KMS-11 (cell line): Measurements from ENCODE around the gene LTN1.

ENCODE experiments used
- H2AFZ ChIP-seq: fragments of 200-600 bp; sonication (generic); 2 replicates; pipeline ENCODE4 v1.6.1; 2016; ENCODE audit warnings: antibody characterized with exemption, mixed run types, low read depth
- H3K27ac ChIP-seq: fragments of 200-600 bp; sonication (generic); 2 replicates; pipeline ENCODE4 v1.6.1; 2016; ENCODE audit warnings: mild to moderate bottlenecking, mixed run types
- H3K27me3 ChIP-seq: fragments of 200-600 bp; sonication (generic); 2 replicates; pipeline ENCODE4 v1.6.1; 2017; ENCODE audit warnings: mild to moderate bottlenecking, low read depth, mixed run types, moderate library complexity; ENCODE audit not compliant: insufficient read depth
- H3K36me3 ChIP-seq: fragments of 200-600 bp; sonication (generic); 2 replicates; pipeline ENCODE4 v1.6.1; 2017; ENCODE audit warnings: mild to moderate bottlenecking, mixed run types; ENCODE audit not compliant: insufficient read depth
- H3K4me1 ChIP-seq: fragments of 200-600 bp; sonication (generic); 2 replicates; pipeline ENCODE4 v1.6.1; 2016; ENCODE audit warnings: mild to moderate bottlenecking, low read depth, mixed run types; ENCODE audit not compliant: poor library complexity, severe bottlenecking
- H3K4me2 ChIP-seq: fragments of 200-600 bp; sonication (generic); 2 replicates; pipeline ENCODE4 v1.7.0; 2016; ENCODE audit warnings: mild to moderate bottlenecking, mixed run types
- H3K4me3 ChIP-seq: fragments of 200-600 bp; sonication (generic); IDR thresholded peaks from 2 replicates; pipeline ENCODE4 v1.6.1; 2017; ENCODE audit warnings: low read depth, low read length, mixed read lengths; ENCODE audit not compliant: insufficient read depth
- H3K79me2 ChIP-seq: fragments of 200-600 bp; sonication (generic); 2 replicates; pipeline ENCODE4 v1.6.1; 2016; ENCODE audit warnings: low read depth, mixed run types; ENCODE audit not compliant: insufficient read depth
- H3K9ac ChIP-seq: fragments of 200-600 bp; sonication (generic); 2 replicates; pipeline ENCODE4 v1.6.1; 2016; ENCODE audit warnings: mild to moderate bottlenecking, mixed run types
- H4K20me1 ChIP-seq: fragments of 200-600 bp; sonication (generic); 2 replicates; pipeline ENCODE4 v1.6.1; 2016; ENCODE audit warnings: mild to moderate bottlenecking, mixed run types; ENCODE audit not compliant: insufficient read depth
- TF ChIP-seq, protein P1 (sequence below): fragments of 200-600 bp; sonication (generic); conservative IDR thresholded peaks from 2 replicates; pipeline ENCODE4 v1.6.1; 2017; ENCODE audit warnings: low read depth, mild to moderate bottlenecking, antibody characterized with exemption, low read length, moderate library complexity, mixed read lengths

Gene LTN1

DNA sequence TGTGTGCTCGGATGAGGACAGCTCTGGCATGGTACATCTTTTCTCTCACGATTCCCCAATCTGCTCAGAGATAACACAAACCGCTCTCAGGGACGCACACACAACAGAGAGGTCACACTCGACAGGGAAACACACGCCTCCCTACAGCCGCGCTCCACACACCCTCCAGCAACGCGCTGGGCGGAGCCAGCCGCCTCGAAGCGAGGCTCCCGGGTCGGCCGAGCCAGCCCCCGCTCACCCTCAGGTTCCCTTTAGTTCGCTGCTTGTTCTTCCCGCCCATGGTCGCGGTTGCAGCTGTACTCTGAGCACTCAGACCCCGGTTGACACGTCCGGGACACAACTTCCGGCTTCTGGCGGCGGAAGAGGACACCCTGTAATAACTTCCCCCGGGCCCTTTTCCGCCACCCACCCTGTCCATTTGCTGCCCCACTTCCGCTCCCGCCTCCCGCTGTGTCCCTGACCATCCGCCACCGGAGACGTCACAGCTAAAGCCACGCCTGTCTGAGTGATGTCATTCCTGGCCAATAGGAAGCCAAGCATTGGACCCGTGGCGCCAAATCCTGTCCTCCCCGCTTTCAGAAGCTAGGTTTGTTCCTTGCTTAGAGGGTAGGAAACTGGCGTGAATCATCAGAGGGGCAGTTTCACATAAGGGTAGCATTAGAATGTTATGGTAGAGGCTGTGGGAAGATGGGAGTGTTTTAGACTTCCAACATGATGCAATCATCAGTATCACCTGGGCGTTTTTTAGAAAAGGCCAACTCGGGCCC, at the start of gene LTN1:
LTN1 (minus strand) TSS at position 352 of the 767 bp plus-strand sequence; CDS start at position 280, 72 bp downstream.
- Histone ChIP-seq H3K4me3 (no peak within 1 kb of the TSS), H3K4me2 (peak within 1 kb of the TSS; percentile 88), H3K9ac (peak within 1 kb of the TSS; percentile 63), H4K20me1 (no peaks in the 10 kb centered on the region), H3K27ac (peak within 1 kb of the TSS; percentile 73), H2AFZ (peak within 1 kb of the TSS; percentile 82), H3K79me2 (peaks cover 48% of the 10 kb centered on the region), H3K36me3 (no peaks in the 10 kb centered on the region), H3K27me3 (no peaks in the 10 kb centered on the region), H3K4me1 (peaks cover 29% of the 10 kb centered on the region)
- TF ChIP-seq, protein P1, sequence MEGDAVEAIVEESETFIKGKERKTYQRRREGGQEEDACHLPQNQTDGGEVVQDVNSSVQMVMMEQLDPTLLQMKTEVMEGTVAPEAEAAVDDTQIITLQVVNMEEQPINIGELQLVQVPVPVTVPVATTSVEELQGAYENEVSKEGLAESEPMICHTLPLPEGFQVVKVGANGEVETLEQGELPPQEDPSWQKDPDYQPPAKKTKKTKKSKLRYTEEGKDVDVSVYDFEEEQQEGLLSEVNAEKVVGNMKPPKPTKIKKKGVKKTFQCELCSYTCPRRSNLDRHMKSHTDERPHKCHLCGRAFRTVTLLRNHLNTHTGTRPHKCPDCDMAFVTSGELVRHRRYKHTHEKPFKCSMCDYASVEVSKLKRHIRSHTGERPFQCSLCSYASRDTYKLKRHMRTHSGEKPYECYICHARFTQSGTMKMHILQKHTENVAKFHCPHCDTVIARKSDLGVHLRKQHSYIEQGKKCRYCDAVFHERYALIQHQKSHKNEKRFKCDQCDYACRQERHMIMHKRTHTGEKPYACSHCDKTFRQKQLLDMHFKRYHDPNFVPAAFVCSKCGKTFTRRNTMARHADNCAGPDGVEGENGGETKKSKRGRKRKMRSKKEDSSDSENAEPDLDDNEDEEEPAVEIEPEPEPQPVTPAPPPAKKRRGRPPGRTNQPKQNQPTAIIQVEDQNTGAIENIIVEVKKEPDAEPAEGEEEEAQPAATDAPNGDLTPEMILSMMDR: no peak

DNA sequence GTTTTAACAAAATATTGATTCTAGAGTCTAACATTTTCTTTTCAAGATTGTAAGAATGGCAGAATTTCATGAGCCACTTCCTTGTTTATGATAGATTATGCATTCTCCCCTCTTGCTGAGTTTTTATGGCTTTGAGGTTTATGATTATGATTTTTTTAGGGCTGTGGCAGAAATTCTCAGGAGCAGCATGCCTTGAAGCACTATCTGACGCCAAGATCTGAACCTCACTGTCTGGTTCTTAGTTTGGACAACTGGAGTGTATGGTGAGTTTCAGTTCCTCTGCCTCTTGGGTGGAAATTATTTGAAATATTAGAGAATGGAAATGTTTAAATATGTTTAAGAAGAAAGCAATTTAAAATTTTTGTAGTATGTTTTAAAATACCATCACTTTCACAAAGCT, 42.0 kb upstream of the LTN1 start:
- TF ChIP-seq, protein P1: no peak
- no peaks in the 10 kb centered on the region for H3K79me2 ChIP-seq
- no peaks in the 10 kb centered on the region for H3K4me1 ChIP-seq
- no peak overlapping the region for H3K4me3 ChIP-seq
- no peaks in the 10 kb centered on the region; the same call in 1 of the 2 replicates for H4K20me1 ChIP-seq
- no peaks in the 10 kb centered on the region for H3K27me3 ChIP-seq
- no peak overlapping the region for H3K27ac ChIP-seq
- H3K4me2 ChIP-seq: no peak overlapping the region
- peaks cover 4% of the 10 kb centered on the region; the same call in 1 of the 2 replicates for H3K36me3 ChIP-seq
- no peak overlapping the region for H2AFZ ChIP-seq
- no peak overlapping the region for H3K9ac ChIP-seq

DNA sequence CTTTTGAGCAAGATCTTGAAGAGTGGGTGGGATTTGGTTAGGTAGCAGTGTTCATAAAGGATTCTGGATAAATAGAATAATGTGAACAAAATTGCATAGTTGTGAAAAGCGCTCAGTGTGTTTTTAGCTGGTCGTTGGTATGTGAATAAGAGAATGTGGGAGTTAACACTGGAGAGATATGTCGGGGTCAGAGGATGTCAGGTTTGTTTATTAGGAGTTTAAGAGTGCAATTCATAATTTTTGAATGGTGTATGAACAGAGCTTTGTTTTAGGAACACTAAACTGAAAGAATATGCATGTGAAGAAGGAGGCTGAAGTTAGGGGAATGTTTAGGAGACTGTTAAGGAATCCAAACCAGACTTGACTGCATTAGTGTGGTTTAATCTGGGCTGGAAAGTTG, 41.2 kb upstream of the LTN1 start:
- peaks cover 4% of the 10 kb centered on the region; the same call in 1 of the 2 replicates for H3K36me3 ChIP-seq
- no peak overlapping the region for H3K4me2 ChIP-seq
- TF ChIP-seq, protein P1: no peak
- H2AFZ ChIP-seq: no peak overlapping the region
- no peaks in the 10 kb centered on the region for H3K27me3 ChIP-seq
- H3K79me2 ChIP-seq: peaks cover 1% of the 10 kb centered on the region; the same call in 1 of the 2 replicates
- H4K20me1 ChIP-seq: no peaks in the 10 kb centered on the region; the same call in 1 of the 2 replicates
- H3K27ac ChIP-seq: no peak overlapping the region
- H3K9ac ChIP-seq: no peak overlapping the region
- no peaks in the 10 kb centered on the region for H3K4me1 ChIP-seq
- H3K4me3 ChIP-seq: no peak overlapping the region

GRCh38 chr21:29033301-29033700, 40.6 kb upstream of the LTN1 start:
- TF ChIP-seq, protein P1: no peak
- no peak overlapping the region for H3K4me2 ChIP-seq
- H3K27me3 ChIP-seq: no peaks in the 10 kb centered on the region
- no peak overlapping the region for H3K9ac ChIP-seq
- peaks cover 7% of the 10 kb centered on the region; the same call in 1 of the 2 replicates for H3K79me2 ChIP-seq
- H3K4me3 ChIP-seq: no peak overlapping the region
- no peaks in the 10 kb centered on the region for H3K4me1 ChIP-seq
- no peak overlapping the region for H2AFZ ChIP-seq
- H3K27ac ChIP-seq: no peak overlapping the region
- peaks cover 4% of the 10 kb centered on the region; the same call in 1 of the 2 replicates for H3K36me3 ChIP-seq
- no peaks in the 10 kb centered on the region; the same call in 1 of the 2 replicates for H4K20me1 ChIP-seq
